Ectodermal cell (in vitro differentiated cells): ENCODE measurements around the gene SHISAL1.

ENCODE experiments used
- H3K27ac ChIP-seq: 2 replicates; pipeline ENCODE4 v1.7.0; 2013; ENCODE audit warnings: mild to moderate bottlenecking, low read depth, low read length; ENCODE audit not compliant: insufficient read depth, poor library complexity, severe bottlenecking
- H3K27me3 ChIP-seq: 2 replicates; pipeline ENCODE4 v1.7.0; 2013; ENCODE audit warnings: mild to moderate bottlenecking, low read length; ENCODE audit not compliant: insufficient read depth, control insufficient read depth, poor library complexity, severe bottlenecking
- H3K36me3 ChIP-seq: one replicate; pipeline ENCODE4 v1.7.0; 2013; ENCODE audit warnings: low read length; ENCODE audit not compliant: control insufficient read depth, insufficient read depth
- H3K4me1 ChIP-seq: one replicate; pipeline ENCODE4 v1.7.0; 2013; ENCODE audit warnings: low read length; ENCODE audit not compliant: control insufficient read depth, insufficient read depth
- H3K4me3 ChIP-seq: 2 replicates; pipeline ENCODE4 v1.7.0; 2013; ENCODE audit warnings: low read depth, low read length, control low read depth; ENCODE audit not compliant: insufficient read depth
- H3K9me3 ChIP-seq: 2 replicates; pipeline ENCODE4 v1.7.0; 2013; ENCODE audit warnings: mild to moderate bottlenecking, low read length, moderate library complexity; ENCODE audit not compliant: control insufficient read depth
- WGBS, 2 experiments: methylation state at CpG; one replicate each; pipeline ENCODE4 v1.1.7; 2013; ENCODE audit warnings: missing lambda C conversion rate in 2 of 2; 5-methylcytosine and 5-hydroxymethylcytosine counted together

SHISAL1 gene

GRCh38 chr22:44314425-44315067, 1.8 kb upstream of the SHISAL1 start:
- H3K36me3 ChIP-seq = no peaks in the 10 kb centered on the region
- H3K4me1 ChIP-seq = peaks cover 9% of the 10 kb centered on the region
- H3K27me3 ChIP-seq = no peaks in the 10 kb centered on the region
- H3K9me3 ChIP-seq = no peaks in the 10 kb centered on the region
- H3K4me3 ChIP-seq = no peak overlapping the region
- WGBS, 2 experiments = 88% methylated on average over 17 of the region's 17 CpGs
- H3K27ac ChIP-seq = no peak overlapping the region

GRCh38 chr22:44313385-44314006, 745 bp upstream of the SHISAL1 start:
- Histone ChIP-seq H3K4me1 (peaks cover 9% of the 10 kb centered on the region), H3K4me3 (no peak overlapping the region), H3K36me3 (no peaks in the 10 kb centered on the region), H3K27ac (no peak overlapping the region), H3K27me3 (no peaks in the 10 kb centered on the region), H3K9me3 (no peaks in the 10 kb centered on the region)
- WGBS, 2 experiments = 95% methylated on average over 16 of the region's 16 CpGs

- H3K4me3 ChIP-seq = no peak overlapping the region
- WGBS, 2 experiments = 85 to 92% methylated on average over 3 of the region's 3 CpGs
- no peaks in the 10 kb centered on the region for H3K27me3 ChIP-seq
- no peaks in the 10 kb centered on the region for H3K4me1 ChIP-seq
- no peak overlapping the region for H3K27ac ChIP-seq
- no peaks in the 10 kb centered on the region for H3K9me3 ChIP-seq
- no peaks in the 10 kb centered on the region for H3K36me3 ChIP-seq
These were observed 938 bp downstream of the SHISAL1 start for GRCh38 chr22:44311855-44312170.

GRCh38 chr22:44311104-44311854, 1.5 kb downstream of the SHISAL1 start:
- no peak overlapping the region for H3K4me3 ChIP-seq
- no peaks in the 10 kb centered on the region for H3K36me3 ChIP-seq
- 92% methylated on average over 10 of the region's 10 CpGs for WGBS, 2 experiments
- no peaks in the 10 kb centered on the region for H3K27me3 ChIP-seq
- H3K4me1 ChIP-seq = no peaks in the 10 kb centered on the region
- no peak overlapping the region for H3K27ac ChIP-seq
- no peaks in the 10 kb centered on the region for H3K9me3 ChIP-seq

- no peaks in the 10 kb centered on the region for H3K27me3 ChIP-seq
- WGBS, 2 experiments = 92 to 93% methylated on average over 9 of the region's 9 CpGs
- no peaks in the 10 kb centered on the region for H3K9me3 ChIP-seq
- H3K36me3 ChIP-seq = no peaks in the 10 kb centered on the region
- H3K4me1 ChIP-seq = peaks cover 8% of the 10 kb centered on the region
- H3K4me3 ChIP-seq = no peak overlapping the region
- no peak overlapping the region for H3K27ac ChIP-seq
These were observed 3.1 kb downstream of the SHISAL1 start for GRCh38 chr22:44309647-44310046.

GRCh38 chr22:44309137-44309536, 3.6 kb downstream of the SHISAL1 start:
- WGBS, 2 experiments = 82 to 83% methylated on average over 16 of the region's 16 CpGs
- Histone ChIP-seq H3K4me3 (no peak overlapping the region), H3K36me3 (no peaks in the 10 kb centered on the region), H3K27me3 (no peaks in the 10 kb centered on the region), H3K27ac (no peak overlapping the region), H3K4me1 (peaks cover 8% of the 10 kb centered on the region), H3K9me3 (no peaks in the 10 kb centered on the region)

GRCh38 chr22:44307509-44308169, 5.1 kb downstream of the SHISAL1 start:
- no peak overlapping the region for H3K4me3 ChIP-seq
- 86 to 87% methylated on average over 20 of the region's 20 CpGs for WGBS, 2 experiments
- no peaks in the 10 kb centered on the region for H3K36me3 ChIP-seq
- H3K27me3 ChIP-seq = no peaks in the 10 kb centered on the region
- no peaks in the 10 kb centered on the region for H3K9me3 ChIP-seq
- no peak overlapping the region for H3K27ac ChIP-seq
- H3K4me1 ChIP-seq = peaks cover 8% of the 10 kb centered on the region

GRCh38 chr22:44305888-44306287, 6.9 kb downstream of the SHISAL1 start:
- peaks cover 12% of the 10 kb centered on the region for H3K4me1 ChIP-seq
- no peaks in the 10 kb centered on the region for H3K9me3 ChIP-seq
- H3K36me3 ChIP-seq = no peaks in the 10 kb centered on the region
- 91 to 93% methylated on average over 10 of the region's 10 CpGs for WGBS, 2 experiments
- H3K4me3 ChIP-seq = no peak overlapping the region
- H3K27ac ChIP-seq = no peak overlapping the region
- no peaks in the 10 kb centered on the region for H3K27me3 ChIP-seq

GRCh38 chr22:44305455-44305854, 7.3 kb downstream of the SHISAL1 start:
- Histone ChIP-seq H3K9me3 (no peaks in the 10 kb centered on the region), H3K27ac (no peak overlapping the region), H3K4me1 (peaks cover 12% of the 10 kb centered on the region), H3K4me3 (no peak overlapping the region), H3K27me3 (no peaks in the 10 kb centered on the region), H3K36me3 (no peaks in the 10 kb centered on the region)
- 87% methylated on average over 13 of the region's 13 CpGs for WGBS, 2 experiments

- Histone ChIP-seq H3K27me3 (no peaks in the 10 kb centered on the region), H3K4me1 (peaks cover 12% of the 10 kb centered on the region), H3K4me3 (no peak overlapping the region), H3K27ac (no peak overlapping the region), H3K36me3 (no peaks in the 10 kb centered on the region), H3K9me3 (no peaks in the 10 kb centered on the region)
- 86 to 96% methylated on average over 2 of the region's 2 CpGs for WGBS, 2 experiments
These were observed 7.8 kb downstream of the SHISAL1 start for GRCh38 chr22:44304911-44305310.
